Parathyroid adenoma (tissue), 2 donors: ENCODE measurements around the gene PTPRJ.

Experiments
- H2AFZ ChIP-seq: fragments of 300-600 bp; sonication (generic); one replicate; pipeline ENCODE4 v1.7.0; 2017; ENCODE audit warnings: antibody characterized with exemption, mild to moderate bottlenecking
- H3K27ac ChIP-seq: fragments of 300-600 bp; sonication (generic); one replicate; pipeline ENCODE4 v1.7.0; 2017
- H3K27me3 ChIP-seq: fragments of 300-600 bp; sonication (generic); one replicate; pipeline ENCODE4 v1.7.0; 2017; ENCODE audit warnings: low read length; ENCODE audit not compliant: control insufficient read depth, insufficient read depth
- H3K36me3 ChIP-seq: fragments of 300-600 bp; sonication (generic); one replicate; pipeline ENCODE4 v1.7.0; 2017; ENCODE audit warnings: low read length; ENCODE audit not compliant: control insufficient read depth, insufficient read depth
- H3K4me1 ChIP-seq: fragments of 300-600 bp; sonication (generic); one replicate; pipeline ENCODE4 v1.7.0; 2017; ENCODE audit warnings: control low read depth
- H3K4me2 ChIP-seq: fragments of 300-600 bp; sonication (generic); one replicate; pipeline ENCODE4 v1.7.0; 2017; ENCODE audit warnings: low read length
- H3K4me3 ChIP-seq: fragments of 300-600 bp; sonication (generic); one replicate; pipeline ENCODE4 v1.7.0; 2017; ENCODE audit warnings: low read depth, low read length
- H3K79me2 ChIP-seq: fragments of 300-600 bp; sonication (generic); one replicate; pipeline ENCODE4 v1.7.0; 2017; ENCODE audit warnings: control low read depth
- H3K9ac ChIP-seq: fragments of 300-600 bp; sonication (generic); one replicate; pipeline ENCODE4 v1.7.0; 2017; ENCODE audit warnings: mild to moderate bottlenecking
- H3K9me3 ChIP-seq: fragments of 300-600 bp; sonication (generic); one replicate; pipeline ENCODE4 v1.7.0; 2017; ENCODE audit warnings: low read length; ENCODE audit not compliant: control insufficient read depth
- TF ChIP-seq, protein P1 (sequence below): fragments of 300-600 bp; sonication (generic); IDR thresholded peaks from one replicate; pipeline ENCODE4 v1.7.0; 2017; ENCODE audit warnings: antibody characterized with exemption, mild to moderate bottlenecking
- donor health status: primary hyperparathyroidism.

Gene PTPRJ

DNA sequence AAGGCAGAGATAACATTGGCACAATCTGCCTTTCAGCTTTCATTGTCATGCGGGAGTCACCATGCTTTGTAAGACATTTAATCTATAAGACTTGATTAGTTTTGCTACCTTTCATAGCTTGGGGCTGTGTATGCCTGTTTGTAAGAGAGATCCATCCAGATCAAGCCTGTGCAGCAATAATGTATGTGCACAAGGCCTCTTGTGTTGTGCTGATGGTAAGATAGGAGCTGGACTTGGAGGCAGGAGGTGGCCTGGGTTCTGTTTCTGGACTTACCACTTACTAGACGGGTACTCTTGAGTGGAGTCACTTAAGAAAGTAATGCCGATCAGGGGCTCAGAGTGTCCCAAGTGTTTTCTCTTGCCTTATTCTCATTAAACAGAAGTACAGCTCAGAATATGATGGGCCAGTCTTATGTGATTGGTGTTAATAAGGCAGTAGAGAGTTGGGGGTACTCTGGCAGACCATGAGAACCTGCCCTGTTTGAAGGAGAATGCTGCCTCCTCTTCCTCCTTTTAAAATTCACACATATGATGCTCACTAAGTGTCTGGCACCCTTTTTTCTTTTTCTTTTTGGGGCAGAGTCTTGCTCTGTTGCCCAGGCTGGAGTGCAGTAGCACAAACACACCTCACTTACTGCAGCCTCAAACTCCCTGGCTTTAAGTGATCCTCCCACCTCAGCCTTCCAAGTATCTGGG, 30.9 kb downstream of the PTPRJ start:
- Histone ChIP-seq H3K9me3 (no peaks in the 10 kb centered on the region), H3K4me3 (no peak overlapping the region), H3K9ac (no peak overlapping the region), H3K27ac (no peak overlapping the region), H3K4me2 (no peak overlapping the region), H3K27me3 (no peaks in the 10 kb centered on the region), H3K79me2 (peaks cover 11% of the 10 kb centered on the region), H3K36me3 (no peaks in the 10 kb centered on the region), H3K4me1 (peaks cover 3% of the 10 kb centered on the region), H2AFZ (no peak overlapping the region)
- TF ChIP-seq, protein P1, sequence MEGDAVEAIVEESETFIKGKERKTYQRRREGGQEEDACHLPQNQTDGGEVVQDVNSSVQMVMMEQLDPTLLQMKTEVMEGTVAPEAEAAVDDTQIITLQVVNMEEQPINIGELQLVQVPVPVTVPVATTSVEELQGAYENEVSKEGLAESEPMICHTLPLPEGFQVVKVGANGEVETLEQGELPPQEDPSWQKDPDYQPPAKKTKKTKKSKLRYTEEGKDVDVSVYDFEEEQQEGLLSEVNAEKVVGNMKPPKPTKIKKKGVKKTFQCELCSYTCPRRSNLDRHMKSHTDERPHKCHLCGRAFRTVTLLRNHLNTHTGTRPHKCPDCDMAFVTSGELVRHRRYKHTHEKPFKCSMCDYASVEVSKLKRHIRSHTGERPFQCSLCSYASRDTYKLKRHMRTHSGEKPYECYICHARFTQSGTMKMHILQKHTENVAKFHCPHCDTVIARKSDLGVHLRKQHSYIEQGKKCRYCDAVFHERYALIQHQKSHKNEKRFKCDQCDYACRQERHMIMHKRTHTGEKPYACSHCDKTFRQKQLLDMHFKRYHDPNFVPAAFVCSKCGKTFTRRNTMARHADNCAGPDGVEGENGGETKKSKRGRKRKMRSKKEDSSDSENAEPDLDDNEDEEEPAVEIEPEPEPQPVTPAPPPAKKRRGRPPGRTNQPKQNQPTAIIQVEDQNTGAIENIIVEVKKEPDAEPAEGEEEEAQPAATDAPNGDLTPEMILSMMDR, result no peak

DNA sequence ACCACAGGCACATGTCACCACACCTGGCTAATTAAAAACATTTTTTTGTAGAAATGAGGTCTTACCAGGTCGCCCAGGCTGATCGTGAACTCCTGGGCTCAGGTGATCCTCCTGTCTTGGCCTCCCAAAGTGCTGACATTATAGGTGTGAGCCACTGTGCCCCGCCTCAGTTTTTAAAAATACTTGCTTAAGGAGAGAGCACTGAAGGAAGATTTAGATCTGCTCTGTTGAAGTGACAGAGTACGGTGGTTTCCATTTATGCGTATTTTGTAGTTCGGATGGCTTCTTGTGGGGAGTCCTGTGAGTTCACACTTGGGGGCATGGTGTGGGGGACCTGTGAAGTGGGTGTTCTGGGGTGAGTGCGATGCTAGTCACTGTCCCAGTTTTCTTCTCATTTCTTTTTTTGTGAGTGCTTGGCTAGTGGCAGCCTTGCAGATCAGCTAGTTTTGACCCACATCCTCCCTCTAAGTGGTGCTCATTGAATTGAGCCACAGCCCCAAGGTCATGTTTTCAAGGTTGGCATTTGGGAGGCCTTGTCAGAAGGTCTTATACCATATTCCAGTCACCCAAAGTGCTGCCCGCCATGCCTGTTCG, 31.5 kb downstream of the PTPRJ start:
- no peak overlapping the region for H3K4me2 ChIP-seq
- peaks cover 11% of the 10 kb centered on the region for H3K79me2 ChIP-seq
- no peak overlapping the region for H3K9ac ChIP-seq
- H3K4me3 ChIP-seq, result no peak overlapping the region
- H2AFZ ChIP-seq, result no peak overlapping the region
- H3K36me3 ChIP-seq, result no peaks in the 10 kb centered on the region
- TF ChIP-seq, protein P1, result no peak
- H3K4me1 ChIP-seq, result peaks cover 3% of the 10 kb centered on the region
- no peaks in the 10 kb centered on the region for H3K27me3 ChIP-seq
- H3K9me3 ChIP-seq, result no peaks in the 10 kb centered on the region
- no peak overlapping the region for H3K27ac ChIP-seq

DNA sequence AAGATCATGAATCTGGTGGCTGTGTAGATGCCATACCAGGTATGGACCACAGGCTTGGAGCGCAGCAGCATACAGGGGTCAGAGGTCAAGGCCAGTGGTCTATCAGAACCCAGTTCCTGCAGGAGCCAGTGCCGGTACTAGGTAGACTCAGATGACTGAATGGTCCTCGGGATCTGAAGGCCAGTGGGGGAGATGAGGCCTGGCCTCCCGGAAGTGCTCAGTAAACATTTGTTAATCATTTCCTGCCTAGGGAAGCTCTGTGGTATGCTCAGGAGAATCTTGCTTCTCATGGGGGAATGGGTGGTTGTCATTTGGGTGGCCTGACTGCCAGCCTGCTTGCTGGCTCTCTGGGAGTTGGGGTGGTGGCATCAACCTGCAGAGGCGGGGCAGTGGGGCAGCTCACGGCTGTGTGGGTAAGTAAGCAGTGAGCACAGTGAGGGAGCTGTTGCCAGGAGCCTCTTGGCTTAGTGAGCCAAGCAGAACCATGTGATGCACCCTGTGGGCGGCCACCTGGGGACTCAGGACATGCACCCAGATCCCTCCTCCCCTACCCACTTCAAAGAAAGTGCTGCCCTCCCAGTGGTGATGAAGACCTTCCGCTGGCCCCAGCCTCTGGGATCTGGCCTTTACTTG, 33.0 kb downstream of the PTPRJ start:
- Histone ChIP-seq H2AFZ (no peak overlapping the region), H3K27me3 (no peaks in the 10 kb centered on the region), H3K36me3 (no peaks in the 10 kb centered on the region), H3K4me3 (no peak overlapping the region), H3K79me2 (peaks cover 3% of the 10 kb centered on the region), H3K4me1 (peaks cover 6% of the 10 kb centered on the region), H3K27ac (no peak overlapping the region), H3K4me2 (no peak overlapping the region), H3K9me3 (no peaks in the 10 kb centered on the region), H3K9ac (no peak overlapping the region)
- TF ChIP-seq, protein P1, result no peak

DNA sequence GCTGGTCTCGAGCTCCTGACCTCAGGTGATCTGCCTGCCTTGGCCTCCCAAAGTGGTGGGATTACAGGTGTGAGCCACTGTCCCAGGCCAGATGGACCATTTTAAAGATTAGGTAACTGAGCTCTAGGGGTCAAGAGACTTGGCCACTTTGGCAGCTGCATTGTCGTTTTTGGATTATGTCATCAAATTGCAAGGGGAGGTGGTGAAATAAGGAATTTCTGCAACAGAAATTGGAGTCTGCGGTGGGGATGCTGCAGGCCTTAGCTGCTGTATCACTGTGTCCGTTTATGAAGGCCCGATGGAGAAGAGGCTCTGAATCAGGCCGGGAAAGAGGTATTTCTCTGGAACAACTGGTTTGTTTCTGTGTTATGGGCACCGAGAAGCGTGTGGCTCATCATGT, 34.6 kb downstream of the PTPRJ start:
- TF ChIP-seq, protein P1, result no peak
- H2AFZ ChIP-seq, result no peak overlapping the region
- no peaks in the 10 kb centered on the region for H3K27me3 ChIP-seq
- H3K36me3 ChIP-seq, result no peaks in the 10 kb centered on the region
- H3K79me2 ChIP-seq, result no peaks in the 10 kb centered on the region
- H3K4me3 ChIP-seq, result no peak overlapping the region
- no peak overlapping the region for H3K4me2 ChIP-seq
- no peak overlapping the region for H3K9ac ChIP-seq
- H3K27ac ChIP-seq, result no peak overlapping the region
- H3K4me1 ChIP-seq, result peaks cover 6% of the 10 kb centered on the region
- H3K9me3 ChIP-seq, result no peaks in the 10 kb centered on the region
